ENCODE measurements around the gene TRIM10.

GRCh38 chr6:30149234-30149633, 11.8 kb downstream of the TRIM10 start:
- TF ChIP-seq, protein P1, sequence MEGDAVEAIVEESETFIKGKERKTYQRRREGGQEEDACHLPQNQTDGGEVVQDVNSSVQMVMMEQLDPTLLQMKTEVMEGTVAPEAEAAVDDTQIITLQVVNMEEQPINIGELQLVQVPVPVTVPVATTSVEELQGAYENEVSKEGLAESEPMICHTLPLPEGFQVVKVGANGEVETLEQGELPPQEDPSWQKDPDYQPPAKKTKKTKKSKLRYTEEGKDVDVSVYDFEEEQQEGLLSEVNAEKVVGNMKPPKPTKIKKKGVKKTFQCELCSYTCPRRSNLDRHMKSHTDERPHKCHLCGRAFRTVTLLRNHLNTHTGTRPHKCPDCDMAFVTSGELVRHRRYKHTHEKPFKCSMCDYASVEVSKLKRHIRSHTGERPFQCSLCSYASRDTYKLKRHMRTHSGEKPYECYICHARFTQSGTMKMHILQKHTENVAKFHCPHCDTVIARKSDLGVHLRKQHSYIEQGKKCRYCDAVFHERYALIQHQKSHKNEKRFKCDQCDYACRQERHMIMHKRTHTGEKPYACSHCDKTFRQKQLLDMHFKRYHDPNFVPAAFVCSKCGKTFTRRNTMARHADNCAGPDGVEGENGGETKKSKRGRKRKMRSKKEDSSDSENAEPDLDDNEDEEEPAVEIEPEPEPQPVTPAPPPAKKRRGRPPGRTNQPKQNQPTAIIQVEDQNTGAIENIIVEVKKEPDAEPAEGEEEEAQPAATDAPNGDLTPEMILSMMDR (IDR thresholded peaks at IDR 0.05): no peak
- no peak for TF ChIP-seq POLR2A (IDR thresholded peaks at IDR 0.05)
